ENCODE measurements around the gene MBOAT1. TPM values are rescaled to one million over a fixed set of nuclear protein-coding genes. Genes with fewer than 3 reads are reported as not detected.
"Not testable (repeated sequence)": the region's sequence is repeated elsewhere in the genome, so short reads cannot be mapped to it uniquely, and the experiment has no call there.

MBOAT1 gene
- polyA plus RNA-seq, 3 donors, result 18.1 to 26.0 (median 25.5) TPM

- no peak for DNase-seq
These were observed 38.2 kb downstream of the MBOAT1 start for GRCh38 chr6:20173833-20174792.

DNA sequence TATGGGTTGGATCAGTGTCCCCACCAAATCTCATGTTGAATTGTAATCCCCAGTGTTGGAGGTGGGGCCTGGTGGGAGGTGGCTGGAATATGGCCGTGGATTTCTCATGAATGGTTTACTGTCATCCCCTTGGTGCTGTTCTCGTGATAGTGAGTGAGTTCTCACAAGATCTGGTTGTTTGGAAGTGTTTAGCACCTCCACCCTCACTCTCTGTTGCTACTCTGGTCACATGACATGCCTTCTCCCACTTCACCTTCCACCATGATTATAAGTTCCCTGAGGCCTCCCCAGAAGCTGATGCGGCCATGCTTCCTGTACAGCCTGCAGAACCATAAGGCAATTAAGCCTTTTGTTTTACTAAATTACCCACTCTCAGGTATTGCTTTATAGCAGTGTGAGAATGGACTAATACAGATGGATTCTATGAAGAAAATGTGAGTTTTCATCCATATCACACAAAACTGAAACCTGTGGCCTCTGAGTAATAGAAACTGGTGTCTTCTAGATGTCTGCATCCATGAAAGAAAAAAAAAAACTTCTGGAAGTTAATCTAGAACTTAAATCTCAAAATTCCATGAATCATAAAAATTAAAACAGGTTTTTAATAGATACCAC is 39.3 kb downstream of the MBOAT1 start:
- DNase-seq, result no peak

DNA sequence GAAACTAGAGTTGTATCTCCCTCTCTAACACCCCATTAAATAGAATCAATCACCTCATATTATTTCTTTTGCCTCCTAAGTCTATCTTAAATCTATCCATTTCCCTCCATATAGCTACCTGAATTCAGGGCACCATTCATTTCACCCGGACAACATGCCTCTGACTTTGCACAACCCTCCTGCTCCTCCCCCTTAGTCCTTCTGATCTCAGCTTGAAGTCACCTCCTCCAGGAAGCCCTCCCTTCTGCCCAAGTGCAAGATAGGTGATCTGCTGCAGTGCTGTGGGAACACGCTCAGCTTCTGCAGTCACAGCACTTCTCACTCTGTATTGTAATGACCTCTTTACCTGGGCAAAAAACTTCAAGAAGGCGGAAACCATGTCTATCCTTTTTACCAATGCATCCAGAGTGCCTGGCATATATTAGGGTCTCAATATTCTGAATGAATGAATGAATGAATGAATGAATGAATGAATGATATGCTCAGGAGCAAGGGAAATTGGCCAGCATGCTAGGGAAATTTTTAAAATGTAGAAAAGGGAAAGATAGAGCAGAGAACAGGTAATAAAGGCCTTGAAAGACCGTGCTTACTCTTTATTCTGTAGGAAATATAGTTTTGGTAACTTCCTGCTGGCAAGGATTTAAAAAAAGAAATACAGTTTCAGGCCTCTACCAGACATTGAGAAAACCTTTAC is 41.7 kb downstream of the MBOAT1 start:
- DNase-seq, result no peak

GRCh38 chr6:20169786-20170185 is 42.5 kb downstream of the MBOAT1 start:
- DNase-seq, result no peak

DNA sequence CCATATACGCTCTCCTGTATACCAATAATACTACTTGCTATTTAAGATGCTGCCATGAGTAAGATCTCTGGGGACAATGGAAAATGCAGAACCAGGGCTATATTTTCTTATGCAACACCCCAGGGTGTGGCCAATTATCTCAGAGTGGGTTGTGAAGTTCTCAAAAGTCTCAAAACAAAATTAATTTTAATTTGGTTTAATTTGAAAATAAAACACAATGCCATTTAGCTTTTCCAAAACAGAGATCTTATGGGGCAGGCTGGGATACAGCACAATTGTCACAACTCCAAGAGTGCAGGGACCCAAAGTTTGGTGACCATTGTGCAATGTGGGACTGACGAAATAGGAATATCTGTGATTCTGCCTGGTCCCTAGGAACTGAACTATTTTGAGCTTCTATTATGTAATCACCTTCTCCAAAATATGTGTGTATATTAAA is 43.1 kb downstream of the MBOAT1 start:
- DNase-seq, result no peak

DNA sequence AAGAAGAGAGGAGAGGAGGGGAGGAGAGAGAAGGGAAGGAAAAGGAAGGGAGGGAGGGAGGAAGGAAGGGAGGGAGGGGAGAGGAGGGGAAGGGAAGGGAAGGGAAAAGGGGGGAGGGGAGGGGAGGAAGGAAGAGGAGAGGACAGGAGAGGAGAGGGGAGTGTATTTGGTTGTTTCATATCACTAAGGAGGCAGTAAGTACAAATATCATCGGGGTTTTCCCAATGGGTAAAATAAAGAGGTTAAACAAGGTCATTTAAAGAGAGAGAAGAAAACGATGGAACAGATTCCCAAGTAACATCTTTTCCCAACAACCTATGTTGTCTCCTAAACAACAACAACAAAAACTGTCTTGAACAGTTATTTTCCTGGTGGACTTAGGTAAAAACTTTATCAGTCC is 43.6 kb downstream of the MBOAT1 start:
- no peak for DNase-seq

DNA sequence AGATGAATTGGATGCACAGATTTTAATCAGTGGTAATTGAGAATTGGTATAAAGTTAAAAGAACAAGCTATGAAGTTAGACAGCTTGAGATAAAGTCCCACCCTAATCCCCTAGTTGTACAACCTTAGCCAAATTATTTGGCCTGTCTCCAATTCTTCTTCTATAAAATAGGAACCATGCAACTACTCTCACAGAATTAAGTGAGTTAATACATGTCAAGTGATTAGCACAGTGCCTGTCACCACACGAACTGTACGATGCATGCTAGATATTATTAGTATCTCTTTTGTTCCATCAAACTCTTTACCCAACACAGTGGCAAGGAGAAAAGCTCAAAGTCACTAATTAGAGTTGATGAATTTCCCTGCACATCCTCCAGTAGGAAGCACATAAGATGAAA is 44.7 kb downstream of the MBOAT1 start:
- DNase-seq, result no peak

GRCh38 chr6:20166210-20166609 is 46.1 kb downstream of the MBOAT1 start:
- DNase-seq, result no peak

DNA sequence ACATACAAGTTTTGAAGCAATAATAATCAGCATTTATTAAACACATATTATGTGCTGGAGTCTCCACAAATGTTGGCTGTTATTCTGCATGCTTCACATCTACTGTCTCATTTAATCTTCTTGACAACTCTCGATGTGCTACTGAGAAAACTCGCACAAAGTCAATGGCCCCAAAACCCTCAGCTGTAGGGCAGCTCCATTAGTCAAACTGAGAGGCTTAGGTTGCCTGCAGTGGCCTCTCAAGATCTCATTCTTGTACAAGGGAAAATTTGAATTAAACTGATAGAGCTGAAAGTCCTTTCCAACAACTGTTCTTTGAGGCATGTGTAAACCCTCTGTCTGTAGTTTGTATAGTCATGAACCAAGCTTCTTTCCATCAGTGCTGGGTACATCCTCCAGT is 49.8 kb downstream of the MBOAT1 start:
- no peak for DNase-seq

- DNase-seq, result no peak
These were observed 51.6 kb downstream of the MBOAT1 start for GRCh38 chr6:20160541-20161283.

DNA sequence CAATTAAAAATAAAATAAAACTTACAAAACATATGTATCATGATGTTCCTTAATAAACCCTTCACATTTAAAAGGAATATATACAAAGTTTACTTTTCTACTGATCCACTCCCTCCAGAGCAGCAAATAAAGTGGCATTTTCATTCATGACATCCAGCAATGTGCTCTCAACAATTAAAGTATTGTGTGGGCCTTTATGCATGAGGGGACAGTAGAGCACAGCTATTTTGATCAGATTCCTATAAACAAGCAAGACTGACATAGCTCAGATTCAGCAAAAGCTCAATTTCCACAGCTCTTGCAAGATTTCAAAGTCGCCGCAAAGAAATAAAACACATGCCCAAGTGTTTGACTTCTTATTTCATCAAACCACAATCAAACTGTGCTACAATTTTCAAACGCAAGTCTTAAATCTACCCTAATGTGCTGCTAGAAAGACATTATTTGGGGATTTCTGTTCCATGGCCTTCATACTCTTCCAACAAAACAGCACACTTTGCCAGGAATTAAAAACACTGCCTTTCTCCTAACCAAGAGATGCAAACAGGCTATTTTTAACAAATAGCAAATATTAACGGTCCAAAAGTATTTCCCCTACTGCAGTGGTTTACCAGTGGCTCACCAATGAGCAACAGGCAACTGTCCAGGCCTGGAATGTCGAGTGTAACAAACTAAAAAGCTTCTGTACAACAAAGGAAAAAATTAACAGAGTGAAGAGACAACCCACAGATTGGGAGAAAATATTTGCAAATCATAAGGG is 52.3 kb downstream of the MBOAT1 start:
- no peak for DNase-seq

DNA sequence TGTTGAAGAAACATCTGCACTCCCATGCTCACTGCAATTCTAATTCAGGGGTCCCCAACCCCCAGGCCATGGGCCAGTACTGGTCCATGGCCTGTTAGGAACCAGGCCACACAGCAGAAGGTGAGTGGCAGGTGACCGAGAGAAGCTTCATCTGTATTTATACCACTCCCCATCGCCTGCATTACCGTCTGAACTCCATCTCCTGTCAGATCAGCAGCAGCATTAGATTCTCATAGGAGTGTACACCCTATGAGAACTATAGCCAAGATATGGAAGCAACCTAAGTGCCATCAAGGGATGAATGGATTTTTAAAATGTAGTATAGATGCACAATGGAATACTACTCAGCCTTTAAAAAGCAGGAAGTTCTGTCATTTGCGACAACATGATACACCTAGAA is 53.2 kb downstream of the MBOAT1 start:
- no peak for DNase-seq

DNA sequence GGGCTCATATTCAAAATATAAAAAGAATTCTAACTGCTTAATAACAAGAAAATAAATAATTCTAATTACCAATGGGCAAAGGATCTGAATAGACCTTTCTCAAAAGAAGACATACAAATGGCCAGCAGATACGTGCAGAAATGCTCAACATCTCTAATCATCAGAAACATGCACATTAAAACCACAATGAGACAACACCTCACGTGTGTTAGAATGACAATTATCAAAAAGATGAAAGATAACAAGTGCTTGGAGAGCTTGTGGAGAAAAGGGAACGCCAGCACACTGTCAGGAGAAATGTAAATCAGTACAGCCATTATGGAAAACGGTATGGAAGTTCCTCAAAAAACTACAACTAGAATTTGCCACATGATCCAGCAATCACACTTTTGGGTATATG is 53.6 kb downstream of the MBOAT1 start:
- DNase-seq, result no peak

- DNase-seq, result no peak
These were observed 55.4 kb downstream of the MBOAT1 start for GRCh38 chr6:20156824-20157223.

GRCh38 chr6:20154753-20155152 is 57.5 kb downstream of the MBOAT1 start:
- no peak for DNase-seq

DNA sequence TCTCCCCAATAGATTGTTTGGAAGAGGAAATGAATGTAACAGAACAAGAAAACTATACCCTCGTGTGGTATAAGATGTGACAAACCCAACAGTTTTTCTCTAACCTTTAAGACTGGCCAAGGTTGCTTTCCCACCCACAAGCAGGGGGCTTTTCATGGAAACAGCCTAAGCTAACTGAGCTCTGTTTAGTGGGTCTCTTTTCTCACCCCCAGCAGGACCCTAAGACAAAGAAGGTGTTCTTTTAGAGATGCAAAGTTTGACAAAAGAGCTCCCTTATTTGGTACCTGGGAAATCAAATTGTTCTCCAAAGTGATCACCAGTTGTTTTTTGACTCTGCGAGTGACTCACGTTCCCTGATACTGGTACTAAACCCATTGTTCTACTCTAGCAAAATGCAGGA is 59.1 kb downstream of the MBOAT1 start:
- no peak for DNase-seq

DNA sequence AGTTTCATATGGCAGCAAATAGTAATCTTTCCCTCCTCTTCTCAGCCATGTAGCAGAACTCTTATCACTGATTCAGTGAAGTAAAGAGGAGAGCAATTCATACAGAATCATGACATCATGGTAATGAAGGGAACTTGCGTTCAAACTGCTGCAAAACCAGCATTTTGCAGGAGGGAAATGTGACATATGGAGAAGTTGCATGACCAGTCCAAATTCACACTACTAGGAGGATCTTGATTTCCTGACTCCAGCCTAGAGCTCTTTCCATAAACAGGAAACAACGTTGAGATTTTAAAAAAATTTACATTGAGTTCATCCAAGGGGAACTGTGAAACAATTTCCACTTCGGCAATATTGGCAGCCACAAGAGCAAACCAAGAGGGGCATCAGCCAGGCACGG is 63.8 kb downstream of the MBOAT1 start:
- DNase-seq, result no peak

- no peak for DNase-seq
These were observed 64.8 kb downstream of the MBOAT1 start for GRCh38 chr6:20147469-20147868.

DNA sequence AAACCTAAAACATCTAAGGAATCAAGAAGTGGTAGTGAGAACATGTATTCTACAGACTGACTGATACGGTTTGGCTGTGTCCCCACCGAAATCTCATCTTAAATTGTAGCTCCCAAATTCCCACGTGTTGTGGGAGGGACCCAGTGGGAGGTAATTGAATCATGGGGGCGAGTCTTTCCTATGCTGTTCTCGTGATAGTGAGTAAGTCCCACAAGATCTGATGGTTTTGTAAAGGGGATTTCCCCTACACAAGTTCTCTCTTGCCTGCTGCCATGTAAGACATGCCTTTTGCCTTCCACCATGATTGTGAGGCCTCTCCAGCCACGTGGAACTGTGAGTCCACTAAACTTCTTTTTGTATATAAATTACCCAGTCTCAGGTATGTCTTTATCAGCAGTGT is 65.4 kb downstream of the MBOAT1 start:
- not testable (repeated sequence) for DNase-seq

DNA sequence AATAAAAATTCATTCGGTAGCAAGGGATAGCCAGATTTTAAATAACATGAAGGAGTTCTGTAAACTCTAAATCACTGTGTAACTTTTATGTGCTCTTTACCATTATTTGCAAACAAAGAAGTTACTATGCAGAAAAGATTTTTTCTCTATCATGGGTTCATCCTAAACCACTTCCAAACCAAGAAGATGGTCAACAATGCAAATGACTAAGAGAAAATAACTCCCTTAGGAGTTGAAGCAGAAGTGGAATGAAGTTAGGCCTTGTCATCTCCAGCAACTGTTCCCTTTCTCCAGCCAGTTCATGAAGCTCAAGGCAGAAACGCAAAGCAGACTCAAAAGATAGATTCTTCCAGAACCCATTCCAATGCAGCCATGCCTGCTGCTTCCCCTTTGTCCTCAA is 66.0 kb downstream of the MBOAT1 start:
- DNase-seq, result no peak

DNA sequence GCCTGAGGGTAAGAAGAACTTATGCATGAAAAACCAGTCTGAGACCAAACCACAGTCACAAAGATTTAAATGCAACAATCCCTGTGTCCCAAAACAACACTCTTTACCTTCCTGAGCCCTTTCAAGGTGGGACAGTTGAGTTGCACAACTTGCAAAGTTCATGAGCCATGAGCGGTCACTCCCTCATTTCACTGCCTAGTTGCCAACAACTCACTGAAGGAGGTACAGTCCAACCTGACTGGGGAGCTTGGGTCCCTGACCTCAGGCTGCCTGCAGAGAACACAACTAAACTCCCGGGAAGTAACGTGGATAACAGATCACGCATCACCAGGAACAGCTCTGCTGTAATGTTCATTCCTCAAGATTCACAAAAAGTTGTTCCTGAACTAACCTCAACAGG is 69.4 kb downstream of the MBOAT1 start:
- no peak for DNase-seq

All from renal pelvis (tissue), 4 donors.